Liver (tissue), 9 donors: ENCODE measurements around the gene OLFML2A. TPM values are rescaled to one million over a fixed set of nuclear protein-coding genes. Genes with fewer than 3 reads are reported as not detected.
"Not testable (repeated sequence)": the region's sequence is repeated elsewhere in the genome, so short reads cannot be mapped to it uniquely, and the experiment has no call there.

Source experiments
- DNase-seq: peaks from one replicate; pipeline ENCODE4 v3.0.0-alpha.2; 2017; ENCODE audit warnings: low spot score
- H3K27ac ChIP-seq, 2 donors: one replicate each; pipeline ENCODE4 v1.7.0; 2013; ENCODE audit warnings: inconsistent platforms in 2 of 2, low read length in 2 of 2, control low read depth in 1 of 2, low read depth in 1 of 2, mild to moderate bottlenecking in 1 of 2
- H3K27me3 ChIP-seq, 4 donors: one replicate each; pipeline versions ENCODE4 v1.6.1 to v1.7.0; 2013; ENCODE audit warnings: low read length in 3 of 4, inconsistent platforms in 1 of 4, mild to moderate bottlenecking in 1 of 4, moderate library complexity in 1 of 4; ENCODE audit not compliant: control insufficient read depth in 4 of 4, insufficient read depth in 4 of 4
- H3K36me3 ChIP-seq, 4 donors: one replicate each; pipeline versions ENCODE4 v1.6.1 to v1.7.0; 2013; ENCODE audit warnings: low read length in 3 of 4, mild to moderate bottlenecking in 3 of 4, low read depth in 1 of 4, moderate library complexity in 1 of 4; ENCODE audit not compliant: control insufficient read depth in 4 of 4, insufficient read depth in 3 of 4
- H3K4me1 ChIP-seq, 4 donors: one replicate each; pipeline versions ENCODE4 v1.6.1 to v1.7.0; 2013; ENCODE audit warnings: low read length in 3 of 4, mild to moderate bottlenecking in 3 of 4, moderate library complexity in 1 of 4; ENCODE audit not compliant: control insufficient read depth in 4 of 4, insufficient read depth in 4 of 4
- H3K4me3 ChIP-seq, 3 donors: one replicate each; pipeline versions ENCODE4 v1.6.1 to v1.7.0; 2013; ENCODE audit warnings: low read length in 3 of 3, control low read depth in 1 of 3, low read depth in 1 of 3, mild to moderate bottlenecking in 1 of 3
- H3K9ac ChIP-seq, 2 donors: one replicate each; pipeline ENCODE4 v1.7.0; 2013; ENCODE audit warnings: low read length in 2 of 2, mild to moderate bottlenecking in 2 of 2, moderate library complexity in 2 of 2, control low read depth in 1 of 2, low read depth in 1 of 2
- H3K9me3 ChIP-seq, 4 donors: one replicate each; pipeline versions ENCODE4 v1.6.1 to v1.7.0; 2013; ENCODE audit warnings: low read length in 3 of 4; ENCODE audit not compliant: control insufficient read depth in 4 of 4
- EGR1 ChIP-seq, 2 donors: IDR thresholded peaks; 2 replicates each; pipeline ENCODE4 v1.6.1; 2016 to 2018; ENCODE audit warnings: antibody characterized with exemption in 2 of 2, low read depth in 2 of 2
- FOXA1 ChIP-seq: IDR thresholded peaks from 2 replicates; pipeline ENCODE4 v1.6.1; 2016; ENCODE audit warnings: antibody characterized with exemption
- GABPA ChIP-seq, 2 donors: IDR thresholded peaks in 1 of 2; conservative IDR thresholded peaks in 1 of 2; 2 replicates each; pipeline ENCODE4 v1.6.1; 2016; ENCODE audit warnings: antibody characterized with exemption in 2 of 2, mild to moderate bottlenecking in 1 of 2, moderate library complexity in 1 of 2
- HNF4A ChIP-seq, 2 donors: conservative IDR thresholded peaks; 2 replicates each; pipeline ENCODE4 v1.6.1; 2016; ENCODE audit warnings: antibody characterized with exemption in 2 of 2, mild to moderate bottlenecking in 2 of 2
- NR2F2 ChIP-seq: IDR thresholded peaks from 2 replicates; pipeline ENCODE4 v1.6.1; 2016; ENCODE audit warnings: antibody characterized with exemption
- RAD21 ChIP-seq, 2 donors: IDR thresholded peaks; 2 replicates each; pipeline ENCODE4 v1.6.1; 2016; ENCODE audit warnings: antibody characterized with exemption in 2 of 2, mild to moderate bottlenecking in 2 of 2
- RXRA ChIP-seq, 2 donors: IDR thresholded peaks; 2 replicates each; pipeline ENCODE4 v1.6.1; 2017 to 2018; ENCODE audit warnings: antibody characterized with exemption in 2 of 2, mild to moderate bottlenecking in 1 of 2
- SP1 ChIP-seq: IDR thresholded peaks from 2 replicates; pipeline ENCODE4 v1.6.1; 2018; ENCODE audit warnings: antibody characterized with exemption, mild to moderate bottlenecking
- TAF1 ChIP-seq: conservative IDR thresholded peaks from 2 replicates; pipeline ENCODE4 v1.6.1; 2016; ENCODE audit warnings: antibody characterized with exemption, mild to moderate bottlenecking
- YY1 ChIP-seq: IDR thresholded peaks from 2 replicates; pipeline ENCODE4 v1.6.1; 2016; ENCODE audit warnings: antibody characterized with exemption, mild to moderate bottlenecking
- WGBS: extraction: QIAGEN DNeasy Blood & Tissue Kit; methylation state at CpG from one replicate; pipeline ENCODE4 v1.1.7; 2013; 5-methylcytosine and 5-hydroxymethylcytosine counted together
- polyA plus RNA-seq, 2 donors: library from polyadenylated mRNA; stranded (reverse) in 1 of 2; unstranded in 1 of 2; fragments of 200-250 nt in 1 of 2; fragments of >200 nt in 1 of 2; fragmentation: Nextera tagmentation in 1 of 2; extraction: Ambion mirVana in 1 of 2; gene quantifications; one replicate each; pipeline versions ENCODE4 v1.2.1 to v1.2.3, GENCODE V29; 2013 to 2015
- total RNA-seq, 2 donors: library from RNA; depleted of rRNA; stranded (reverse); fragments of >200 nt; gene quantifications; one replicate each; pipeline ENCODE4 v1.2.3, GENCODE V29; 2014
- TF ChIP-seq, protein P1 (sequence below): IDR thresholded peaks from 2 replicates; pipeline ENCODE4 v1.6.1; 2016; ENCODE audit warnings: antibody characterized with exemption
- TF ChIP-seq, protein P2 (sequence below): IDR thresholded peaks from 2 replicates; pipeline ENCODE4 v1.6.1; 2016; ENCODE audit warnings: antibody characterized with exemption
- TF ChIP-seq, protein P3 (sequence below): IDR thresholded peaks from 2 replicates; pipeline ENCODE4 v1.6.1; 2016; ENCODE audit warnings: antibody characterized with exemption, mild to moderate bottlenecking
- TF ChIP-seq, protein P4 (sequence below): IDR thresholded peaks from 2 replicates; pipeline ENCODE4 v1.6.1; 2016; ENCODE audit warnings: antibody characterized with exemption
- TF ChIP-seq, protein P5 (sequence below): fragments of 150-350 bp; IDR thresholded peaks from 2 replicates; pipeline ENCODE4 v1.5.1; 2017; ENCODE audit warnings: improper control_type of control experiment, low read depth, low read length; ENCODE audit not compliant: missing input control
- donor health status: healthy.
- donor health status: healthy.
- donor health status: healthy.
- donor health status: healthy.
- donor health status: healthy.

OLFML2A gene
- total and polyA plus RNA-seq, 4 donors = 0.15 to 1.1 (median 0.53) TPM

DNA sequence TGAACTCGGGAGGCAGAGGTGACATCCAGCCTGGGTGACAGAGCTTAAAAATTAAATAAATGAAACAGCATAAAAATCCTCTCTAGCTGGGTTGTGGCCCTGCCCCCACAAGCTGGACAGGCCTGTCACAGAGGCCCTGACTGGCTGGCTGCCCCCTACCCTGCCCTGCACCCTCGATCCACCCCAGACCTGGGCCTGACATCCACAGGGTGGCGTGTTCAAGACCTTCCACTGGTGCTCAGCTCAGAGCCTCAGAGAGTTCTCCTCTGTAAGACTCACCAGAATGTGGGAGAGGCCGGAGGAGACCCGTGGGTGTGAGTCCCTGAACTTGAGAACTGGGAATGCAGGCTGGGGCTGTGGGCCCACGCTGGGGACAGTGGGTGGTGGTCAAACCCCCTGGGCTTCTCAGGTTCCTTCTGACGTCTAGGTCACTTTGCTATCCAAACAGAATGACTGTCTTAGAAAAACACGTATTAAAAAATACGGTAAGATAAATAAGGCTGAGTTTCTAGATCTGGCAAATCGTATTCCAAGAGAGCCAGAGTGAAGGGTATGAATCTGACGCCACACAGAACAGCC is 66.6 kb downstream of the OLFML2A start:
- Histone ChIP-seq H3K9ac (no peak overlapping the region), H3K9me3 (no peaks in the 10 kb centered on the region), H3K27me3 (no peaks in the 10 kb centered on the region), H3K4me1 (no peaks in the 10 kb centered on the region), H3K36me3 (no peaks in the 10 kb centered on the region), H3K4me3 (no peak overlapping the region), H3K27ac (no peak overlapping the region)
- DNase-seq = no peak
- TF ChIP-seq FOXA1 (no peak), YY1 (no peak)
- TF ChIP-seq, protein P1, sequence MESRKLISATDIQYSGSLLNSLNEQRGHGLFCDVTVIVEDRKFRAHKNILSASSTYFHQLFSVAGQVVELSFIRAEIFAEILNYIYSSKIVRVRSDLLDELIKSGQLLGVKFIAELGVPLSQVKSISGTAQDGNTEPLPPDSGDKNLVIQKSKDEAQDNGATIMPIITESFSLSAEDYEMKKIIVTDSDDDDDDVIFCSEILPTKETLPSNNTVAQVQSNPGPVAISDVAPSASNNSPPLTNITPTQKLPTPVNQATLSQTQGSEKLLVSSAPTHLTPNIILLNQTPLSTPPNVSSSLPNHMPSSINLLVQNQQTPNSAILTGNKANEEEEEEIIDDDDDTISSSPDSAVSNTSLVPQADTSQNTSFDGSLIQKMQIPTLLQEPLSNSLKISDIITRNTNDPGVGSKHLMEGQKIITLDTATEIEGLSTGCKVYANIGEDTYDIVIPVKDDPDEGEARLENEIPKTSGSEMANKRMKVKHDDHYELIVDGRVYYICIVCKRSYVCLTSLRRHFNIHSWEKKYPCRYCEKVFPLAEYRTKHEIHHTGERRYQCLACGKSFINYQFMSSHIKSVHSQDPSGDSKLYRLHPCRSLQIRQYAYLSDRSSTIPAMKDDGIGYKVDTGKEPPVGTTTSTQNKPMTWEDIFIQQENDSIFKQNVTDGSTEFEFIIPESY = no peak
- WGBS = 91% methylated on average over 11 of the region's 11 CpGs

DNA sequence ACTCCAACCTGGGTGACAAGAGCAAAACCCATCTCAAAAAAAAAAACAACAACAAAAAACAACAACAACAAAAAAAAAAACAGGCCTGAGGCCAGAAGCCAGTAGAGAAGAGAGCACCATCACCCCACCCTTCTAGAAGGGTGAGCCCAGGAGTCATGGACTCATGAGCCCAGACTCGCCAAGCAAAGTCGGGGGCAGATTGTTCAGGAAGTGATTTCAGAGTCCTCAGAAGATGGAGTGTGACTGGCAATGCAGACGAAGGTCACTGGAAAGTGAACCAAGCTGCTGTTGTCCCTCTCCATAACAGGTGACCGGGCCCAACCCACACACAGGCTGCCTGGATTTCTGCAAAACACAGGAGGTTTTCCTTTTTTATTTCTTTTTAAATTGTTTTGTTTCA is 67.4 kb downstream of the OLFML2A start:
- 86% methylated on average over 4 of the region's 4 CpGs for WGBS
- Histone ChIP-seq H3K27me3 (peaks cover 0 to 4% (median 0%) of the 10 kb centered on the region in 4 donors), H3K27ac (no peak overlapping the region), H3K9me3 (no peaks in the 10 kb centered on the region), H3K9ac (no peak overlapping the region), H3K4me3 (no peak overlapping the region), H3K4me1 (no peaks in the 10 kb centered on the region), H3K36me3 (no peaks in the 10 kb centered on the region)
- TF ChIP-seq, protein P2, sequence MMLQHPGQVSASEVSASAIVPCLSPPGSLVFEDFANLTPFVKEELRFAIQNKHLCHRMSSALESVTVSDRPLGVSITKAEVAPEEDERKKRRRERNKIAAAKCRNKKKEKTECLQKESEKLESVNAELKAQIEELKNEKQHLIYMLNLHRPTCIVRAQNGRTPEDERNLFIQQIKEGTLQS = no peak
- no peak for TF ChIP-seq GABPA (IDR thresholded peaks at IDR 0.05 in 1 of 2, conservative IDR thresholded peaks at IDR 0.05 in 1 of 2)
- TF ChIP-seq, protein P3, sequence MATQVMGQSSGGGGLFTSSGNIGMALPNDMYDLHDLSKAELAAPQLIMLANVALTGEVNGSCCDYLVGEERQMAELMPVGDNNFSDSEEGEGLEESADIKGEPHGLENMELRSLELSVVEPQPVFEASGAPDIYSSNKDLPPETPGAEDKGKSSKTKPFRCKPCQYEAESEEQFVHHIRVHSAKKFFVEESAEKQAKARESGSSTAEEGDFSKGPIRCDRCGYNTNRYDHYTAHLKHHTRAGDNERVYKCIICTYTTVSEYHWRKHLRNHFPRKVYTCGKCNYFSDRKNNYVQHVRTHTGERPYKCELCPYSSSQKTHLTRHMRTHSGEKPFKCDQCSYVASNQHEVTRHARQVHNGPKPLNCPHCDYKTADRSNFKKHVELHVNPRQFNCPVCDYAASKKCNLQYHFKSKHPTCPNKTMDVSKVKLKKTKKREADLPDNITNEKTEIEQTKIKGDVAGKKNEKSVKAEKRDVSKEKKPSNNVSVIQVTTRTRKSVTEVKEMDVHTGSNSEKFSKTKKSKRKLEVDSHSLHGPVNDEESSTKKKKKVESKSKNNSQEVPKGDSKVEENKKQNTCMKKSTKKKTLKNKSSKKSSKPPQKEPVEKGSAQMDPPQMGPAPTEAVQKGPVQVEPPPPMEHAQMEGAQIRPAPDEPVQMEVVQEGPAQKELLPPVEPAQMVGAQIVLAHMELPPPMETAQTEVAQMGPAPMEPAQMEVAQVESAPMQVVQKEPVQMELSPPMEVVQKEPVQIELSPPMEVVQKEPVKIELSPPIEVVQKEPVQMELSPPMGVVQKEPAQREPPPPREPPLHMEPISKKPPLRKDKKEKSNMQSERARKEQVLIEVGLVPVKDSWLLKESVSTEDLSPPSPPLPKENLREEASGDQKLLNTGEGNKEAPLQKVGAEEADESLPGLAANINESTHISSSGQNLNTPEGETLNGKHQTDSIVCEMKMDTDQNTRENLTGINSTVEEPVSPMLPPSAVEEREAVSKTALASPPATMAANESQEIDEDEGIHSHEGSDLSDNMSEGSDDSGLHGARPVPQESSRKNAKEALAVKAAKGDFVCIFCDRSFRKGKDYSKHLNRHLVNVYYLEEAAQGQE = no peak
- TF ChIP-seq, protein P4, sequence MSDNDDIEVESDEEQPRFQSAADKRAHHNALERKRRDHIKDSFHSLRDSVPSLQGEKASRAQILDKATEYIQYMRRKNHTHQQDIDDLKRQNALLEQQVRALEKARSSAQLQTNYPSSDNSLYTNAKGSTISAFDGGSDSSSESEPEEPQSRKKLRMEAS = no peak
- TF ChIP-seq SP1 = no peak
- TF ChIP-seq RXRA (IDR thresholded peaks at IDR 0.05) = no peak
- TF ChIP-seq, protein P1 = no peak
- TF ChIP-seq HNF4A (conservative IDR thresholded peaks at IDR 0.05) = no peak
- TF ChIP-seq YY1 = no peak
- TF ChIP-seq, protein P5, sequence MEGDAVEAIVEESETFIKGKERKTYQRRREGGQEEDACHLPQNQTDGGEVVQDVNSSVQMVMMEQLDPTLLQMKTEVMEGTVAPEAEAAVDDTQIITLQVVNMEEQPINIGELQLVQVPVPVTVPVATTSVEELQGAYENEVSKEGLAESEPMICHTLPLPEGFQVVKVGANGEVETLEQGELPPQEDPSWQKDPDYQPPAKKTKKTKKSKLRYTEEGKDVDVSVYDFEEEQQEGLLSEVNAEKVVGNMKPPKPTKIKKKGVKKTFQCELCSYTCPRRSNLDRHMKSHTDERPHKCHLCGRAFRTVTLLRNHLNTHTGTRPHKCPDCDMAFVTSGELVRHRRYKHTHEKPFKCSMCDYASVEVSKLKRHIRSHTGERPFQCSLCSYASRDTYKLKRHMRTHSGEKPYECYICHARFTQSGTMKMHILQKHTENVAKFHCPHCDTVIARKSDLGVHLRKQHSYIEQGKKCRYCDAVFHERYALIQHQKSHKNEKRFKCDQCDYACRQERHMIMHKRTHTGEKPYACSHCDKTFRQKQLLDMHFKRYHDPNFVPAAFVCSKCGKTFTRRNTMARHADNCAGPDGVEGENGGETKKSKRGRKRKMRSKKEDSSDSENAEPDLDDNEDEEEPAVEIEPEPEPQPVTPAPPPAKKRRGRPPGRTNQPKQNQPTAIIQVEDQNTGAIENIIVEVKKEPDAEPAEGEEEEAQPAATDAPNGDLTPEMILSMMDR = no peak
- no peak for TF ChIP-seq NR2F2
- no peak for TF ChIP-seq EGR1 (IDR thresholded peaks at IDR 0.05; ENCODE audit: low read depth in 2 of 2)
- no peak for TF ChIP-seq TAF1
- no peak for TF ChIP-seq RAD21 (IDR thresholded peaks at IDR 0.05)
- no peak for DNase-seq

DNA sequence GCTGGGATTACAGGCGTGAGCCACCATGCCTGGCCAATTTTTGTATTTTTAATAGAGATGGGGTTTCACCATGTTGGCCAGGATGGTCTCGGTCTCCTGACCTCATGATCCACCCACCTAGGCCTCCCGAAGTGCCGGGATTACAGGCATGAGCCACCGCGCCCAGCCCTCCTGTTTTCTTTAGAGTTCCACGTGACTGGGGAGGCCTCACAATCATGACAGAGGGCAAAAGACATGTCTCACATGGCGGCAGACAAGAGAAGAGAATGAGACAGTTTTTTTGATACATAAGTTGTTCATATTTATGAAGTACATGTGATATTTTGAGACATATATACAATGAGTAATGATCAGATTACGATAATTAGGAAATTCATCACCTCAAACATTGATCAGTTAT is 69.5 kb downstream of the OLFML2A start:
- not testable (repeated sequence) for H3K27ac ChIP-seq, H3K4me3 ChIP-seq, H3K9me3 ChIP-seq, H3K36me3 ChIP-seq, H3K27me3 ChIP-seq, DNase-seq, H3K4me1 ChIP-seq, H3K9ac ChIP-seq
- 95% methylated on average over 9 of the region's 9 CpGs for WGBS
